ENCODE results near the gene LTBP4.

LTBP4 gene

DNA sequence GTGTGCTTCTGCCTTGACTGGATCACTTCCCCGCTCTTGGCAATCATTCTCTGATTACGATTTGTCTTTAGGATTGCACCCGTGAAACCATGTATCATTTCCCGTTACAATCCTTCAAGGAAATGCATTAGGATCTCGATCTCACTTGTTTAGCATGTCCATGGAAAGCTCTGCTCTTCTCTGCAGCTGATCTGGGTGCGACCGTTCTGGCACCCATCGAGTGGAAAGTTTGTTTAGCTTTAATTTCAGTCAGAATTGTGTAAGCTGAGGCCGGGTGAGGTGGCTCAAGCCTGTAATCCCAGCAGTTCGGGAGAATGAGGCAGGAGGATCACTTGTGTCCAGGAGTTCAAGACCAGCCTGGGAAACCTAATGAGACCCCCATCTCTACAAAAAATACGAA is 58.4 kb downstream of the LTBP4 start:
- no peaks in the 10 kb centered on the region for H3K36me3 ChIP-seq (ENCODE audit: control insufficient read depth in 2 of 2, insufficient read depth in 1 of 2, low read length in 2 of 2)
- TF ChIP-seq KLF8 (tag by site-specific recombination; IDR thresholded peaks at IDR 0.05) (no peak), ZNF521 (tag by site-specific recombination; IDR thresholded peaks at IDR 0.05) (0 out of 2 replicates have a peak, but pooled peaks have one; percentile 35)
- TF ChIP-seq, protein P1, sequence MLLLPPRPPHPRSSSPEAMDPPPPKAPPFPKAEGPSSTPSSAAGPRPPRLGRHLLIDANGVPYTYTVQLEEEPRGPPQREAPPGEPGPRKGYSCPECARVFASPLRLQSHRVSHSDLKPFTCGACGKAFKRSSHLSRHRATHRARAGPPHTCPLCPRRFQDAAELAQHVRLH (tag by site-specific recombination; IDR thresholded peaks at IDR 0.05), result no peak
- peaks cover 8% of the 10 kb centered on the region for H3K4me1 ChIP-seq (ENCODE audit: control insufficient read depth, insufficient read depth, low read length)
- ChIA-PET CTCF (interaction anchor here (0.6 to 4.6 kb wide), 7 partner anchors 14 to 501 kb away, joined by 3 to 49 read pairs (median 4); partner anchors contain the start of gene LTBP4), POLR2A (interaction anchor here (0.6 kb wide), 1 partner anchor 516 kb away, joined by 4 read pairs; no protein-coding TSS in a partner anchor)
- H3K4me3 ChIP-seq (ENCODE audit: low read depth, low read length), result no peak overlapping the region
- no peaks in the 10 kb centered on the region for H3K9me3 ChIP-seq (ENCODE audit: control insufficient read depth, insufficient read depth, low read depth, low read length)
- H3K27ac ChIP-seq (ENCODE audit: extremely low read depth, low read depth, low read length), result no peak overlapping the region

- H3K36me3 ChIP-seq (ENCODE audit: control insufficient read depth in 2 of 2, insufficient read depth in 1 of 2, low read length in 2 of 2), result no peaks in the 10 kb centered on the region; a peak in 1 of 3 replicates
- POLR2A ChIA-PET, result interaction anchor here (0.7 to 1.3 kb wide), 3 partner anchors 29 to 89 kb away, joined by 4 to 6 read pairs (median 6); partner anchors contain the start of genes ACTMAP and NUMBL
These were observed 60.4 kb downstream of the LTBP4 start for GRCh38 chr19:40661616-40662015.

GRCh38 chr19:40662925-40663694 is 61.9 kb downstream of the LTBP4 start:
- peaks cover 13% of the 10 kb centered on the region for H3K4me1 ChIP-seq (ENCODE audit: control insufficient read depth, insufficient read depth, low read length)
- ChIA-PET CTCF (interaction anchor here (0.5 to 5.4 kb wide), 69 partner anchors 8 to 1321 kb away, joined by 3 to 74 read pairs (median 4); partner anchors contain the start of genes EGLN2, LTBP4, NUMBL and RAB4B), POLR2A (interaction anchor here (0.5 to 2.1 kb wide), 24 partner anchors 11 to 600 kb away, joined by 3 to 23 read pairs (median 5); partner anchors contain the start of genes ACTMAP, COQ8B, ITPKC and NUMBL)
- peak overlapping the region; percentile 56 for H3K4me3 ChIP-seq (ENCODE audit: low read depth, low read length)
- peaks cover 0 to 9% of the 10 kb centered on the region in 2 experiments; a peak in 2 of 3 replicates for H3K36me3 ChIP-seq (ENCODE audit: control insufficient read depth in 2 of 2, insufficient read depth in 1 of 2, low read length in 2 of 2)
- H3K27ac ChIP-seq (ENCODE audit: extremely low read depth, low read depth, low read length), result peak overlapping the region; percentile 89; the same call in 1 of the 2 replicates
- no peaks in the 10 kb centered on the region for H3K9me3 ChIP-seq (ENCODE audit: control insufficient read depth, insufficient read depth, low read depth, low read length)
- TF ChIP-seq, protein P2, sequence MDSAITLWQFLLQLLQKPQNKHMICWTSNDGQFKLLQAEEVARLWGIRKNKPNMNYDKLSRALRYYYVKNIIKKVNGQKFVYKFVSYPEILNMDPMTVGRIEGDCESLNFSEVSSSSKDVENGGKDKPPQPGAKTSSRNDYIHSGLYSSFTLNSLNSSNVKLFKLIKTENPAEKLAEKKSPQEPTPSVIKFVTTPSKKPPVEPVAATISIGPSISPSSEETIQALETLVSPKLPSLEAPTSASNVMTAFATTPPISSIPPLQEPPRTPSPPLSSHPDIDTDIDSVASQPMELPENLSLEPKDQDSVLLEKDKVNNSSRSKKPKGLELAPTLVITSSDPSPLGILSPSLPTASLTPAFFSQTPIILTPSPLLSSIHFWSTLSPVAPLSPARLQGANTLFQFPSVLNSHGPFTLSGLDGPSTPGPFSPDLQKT (IDR thresholded peaks at IDR 0.05; ENCODE audit: borderline replicate concordance, low read depth, low read length), result no peak
- no peak for TF ChIP-seq ZNF223 (tag by site-specific recombination; IDR thresholded peaks at IDR 0.05)
- TF ChIP-seq ZNF148 (tag by site-specific recombination; IDR thresholded peaks at IDR 0.05; ENCODE audit: borderline replicate concordance), result no peak
- no peak for TF ChIP-seq ZNF155 (tag by site-specific recombination; IDR thresholded peaks at IDR 0.05)
- TF ChIP-seq, protein P3, sequence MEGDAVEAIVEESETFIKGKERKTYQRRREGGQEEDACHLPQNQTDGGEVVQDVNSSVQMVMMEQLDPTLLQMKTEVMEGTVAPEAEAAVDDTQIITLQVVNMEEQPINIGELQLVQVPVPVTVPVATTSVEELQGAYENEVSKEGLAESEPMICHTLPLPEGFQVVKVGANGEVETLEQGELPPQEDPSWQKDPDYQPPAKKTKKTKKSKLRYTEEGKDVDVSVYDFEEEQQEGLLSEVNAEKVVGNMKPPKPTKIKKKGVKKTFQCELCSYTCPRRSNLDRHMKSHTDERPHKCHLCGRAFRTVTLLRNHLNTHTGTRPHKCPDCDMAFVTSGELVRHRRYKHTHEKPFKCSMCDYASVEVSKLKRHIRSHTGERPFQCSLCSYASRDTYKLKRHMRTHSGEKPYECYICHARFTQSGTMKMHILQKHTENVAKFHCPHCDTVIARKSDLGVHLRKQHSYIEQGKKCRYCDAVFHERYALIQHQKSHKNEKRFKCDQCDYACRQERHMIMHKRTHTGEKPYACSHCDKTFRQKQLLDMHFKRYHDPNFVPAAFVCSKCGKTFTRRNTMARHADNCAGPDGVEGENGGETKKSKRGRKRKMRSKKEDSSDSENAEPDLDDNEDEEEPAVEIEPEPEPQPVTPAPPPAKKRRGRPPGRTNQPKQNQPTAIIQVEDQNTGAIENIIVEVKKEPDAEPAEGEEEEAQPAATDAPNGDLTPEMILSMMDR (tag by site-specific recombination; IDR thresholded peaks at IDR 0.05), result peak; percentile 100
- no peak for TF ChIP-seq ZNF549 (tag by site-specific recombination; IDR thresholded peaks at IDR 0.05)
- TF ChIP-seq ZNF19 (tag by site-specific recombination; IDR thresholded peaks at IDR 0.05; ENCODE audit: low read depth), result no peak
- no peak for TF ChIP-seq ZFP41 (tag by site-specific recombination; IDR thresholded peaks at IDR 0.05; ENCODE audit: borderline replicate concordance)
- peak; percentile 78 for TF ChIP-seq REPIN1 (tag by site-specific recombination; IDR thresholded peaks at IDR 0.05; ENCODE audit: low read depth)
- TF ChIP-seq, protein P1 (tag by site-specific recombination; IDR thresholded peaks at IDR 0.05), result peak; percentile 96
- no peak for TF ChIP-seq ZNF37A (tag by site-specific recombination; IDR thresholded peaks at IDR 0.05)
- peak; percentile 92 for TF ChIP-seq SP2 (tag by site-specific recombination; IDR thresholded peaks at IDR 0.05)
- no peak for TF ChIP-seq ZNF596 (tag by site-specific recombination; IDR thresholded peaks at IDR 0.05)
- peak; percentile 91 for TF ChIP-seq ZFP37 (tag by site-specific recombination; IDR thresholded peaks at IDR 0.05)
- peak; percentile 100 for TF ChIP-seq SP3 (tag by site-specific recombination; IDR thresholded peaks at IDR 0.05)

More at GRCh38 chr19:40661616-40662015, 60.4 kb downstream of the LTBP4 start:
- H3K4me1 ChIP-seq (ENCODE audit: control insufficient read depth, insufficient read depth, low read length), result peaks cover 12% of the 10 kb centered on the region
- no peak overlapping the region for H3K4me3 ChIP-seq (ENCODE audit: low read depth, low read length)
- TF ChIP-seq ZNF266 (tag by site-specific recombination; IDR thresholded peaks at IDR 0.05; ENCODE audit: low read depth), result no peak
- no peak for TF ChIP-seq ZNF112 (tag by site-specific recombination; IDR thresholded peaks at IDR 0.05)
- 0 out of 2 replicates have a peak, but pooled peaks have one; percentile 38 for TF ChIP-seq ZBTB48 (tag by site-specific recombination; IDR thresholded peaks at IDR 0.05)
- H3K9me3 ChIP-seq (ENCODE audit: control insufficient read depth, insufficient read depth, low read depth, low read length), result no peaks in the 10 kb centered on the region
- H3K27ac ChIP-seq (ENCODE audit: extremely low read depth, low read depth, low read length), result no peak overlapping the region
- CTCF ChIA-PET, result interaction anchor here (0.6 to 5.4 kb wide), 27 partner anchors 8 to 1610 kb away, joined by 3 to 74 read pairs (median 5); partner anchors contain the start of gene RAB4B
